Small intestine (tissue), 7 donors: ENCODE data around the gene AFF3. TPM values are rescaled to one million over a fixed set of nuclear protein-coding genes. Genes with fewer than 3 reads are reported as not detected.
A peak's percentile ranks its signal among the peaks of the same experiment; 100 is the strongest.

Experiments used
- DNase-seq, 2 donors: peaks; one replicate each; pipeline versions ENCODE4 v3.0.0 to v3.0.0-alpha.2; 2013
- FAIRE-seq: peaks from 2 replicates; lab custom pipeline; 2012; peaks lifted over from hg19 to GRCh38; lab: Jason Lieb, UNC
- H3K27ac ChIP-seq, 3 donors: one replicate each; pipeline ENCODE4 v1.5.1; 2013; ENCODE audit warnings: low read length in 2 of 3, mild to moderate bottlenecking in 2 of 3, control low read depth in 1 of 3, inconsistent platforms in 1 of 3, low read depth in 1 of 3, moderate library complexity in 1 of 3
- H3K27me3 ChIP-seq, 3 donors: one replicate each; pipeline ENCODE4 v1.6.1; 2013; ENCODE audit warnings: low read length in 3 of 3, inconsistent platforms in 1 of 3; ENCODE audit not compliant: control insufficient read depth in 3 of 3, insufficient read depth in 3 of 3
- H3K36me3 ChIP-seq, 3 donors: one replicate each; pipeline ENCODE4 v1.6.1; 2013; ENCODE audit warnings: low read length in 3 of 3, inconsistent platforms in 1 of 3, low read depth in 1 of 3, mild to moderate bottlenecking in 1 of 3, moderate library complexity in 1 of 3; ENCODE audit not compliant: control insufficient read depth in 3 of 3, insufficient read depth in 2 of 3
- H3K4me1 ChIP-seq, 3 donors: one replicate each; pipeline ENCODE4 v1.6.1; 2013; ENCODE audit warnings: low read length in 2 of 3, inconsistent platforms in 1 of 3, low read depth in 1 of 3, mild to moderate bottlenecking in 1 of 3, moderate library complexity in 1 of 3; ENCODE audit not compliant: control insufficient read depth in 3 of 3, insufficient read depth in 2 of 3
- H3K4me3 ChIP-seq, 3 donors: one replicate each; pipeline ENCODE4 v1.5.1; 2013; ENCODE audit warnings: low read length in 3 of 3, control low read depth in 1 of 3, inconsistent platforms in 1 of 3, low read depth in 1 of 3, mild to moderate bottlenecking in 1 of 3, moderate library complexity in 1 of 3
- H3K9me3 ChIP-seq, 2 donors: one replicate each; pipeline ENCODE4 v1.6.1; 2013; ENCODE audit warnings: low read depth in 1 of 2, low read length in 1 of 2; ENCODE audit not compliant: control insufficient read depth in 2 of 2, insufficient read depth in 1 of 2
- WGBS, 3 donors: extraction: QIAGEN DNeasy Blood & Tissue Kit; methylation state at CpG; one replicate each; pipeline ENCODE4 v1.1.7; 2013; 5-methylcytosine and 5-hydroxymethylcytosine counted together
- polyA plus RNA-seq, 4 donors: library from polyadenylated mRNA; stranded (reverse) in 3 of 4; unstranded in 1 of 4; fragments of 200-250 nt in 3 of 4; fragments of 120-200 nt in 1 of 4; gene quantifications; one replicate each; pipeline versions ENCODE4 v1.2.1 to v1.2.3, GENCODE V29; 2013
- donor health status: healthy with polysubstance abuse.
- donor health status: control.
- donor health status: control.
- donor health status: Bipolar disorder and iron deficiency.
- donor health status: healthy.

The AFF3 gene
- polyA plus RNA-seq, 4 donors = 0.27 to 3.2 (median 0.92) TPM; not detected in 1

GRCh38 chr2:100060875-100061274 lies 81.5 kb downstream of the AFF3 start:
- DNase-seq (peak in 1 of 2 donors; percentile 33), FAIRE-seq (no peak)
- Histone ChIP-seq H3K9me3 (peaks cover 0 to 6% of the 10 kb centered on the region in 2 donors), H3K4me3 (no peak overlapping the region), H3K27me3 (no peaks in the 10 kb centered on the region), H3K27ac (peak overlapping the region in 1 of 3 donors; percentile 22), H3K4me1 (no peaks in the 10 kb centered on the region), H3K36me3 (no peaks in the 10 kb centered on the region)
- WGBS, 3 donors = 61 to 78% (median 71%) methylated on average over 4 of the region's 4 CpGs

GRCh38 chr2:100059638-100060037 lies 82.8 kb downstream of the AFF3 start:
- 77 to 87% (median 79%) methylated on average over 4 of the region's 4 CpGs for WGBS, 3 donors
- peaks cover 0 to 6% of the 10 kb centered on the region in 2 donors for H3K9me3 ChIP-seq
- H3K27me3 ChIP-seq = no peaks in the 10 kb centered on the region
- no peak for FAIRE-seq
- H3K4me1 ChIP-seq = no peaks in the 10 kb centered on the region
- H3K27ac ChIP-seq = no peak overlapping the region
- no peak for DNase-seq
- no peaks in the 10 kb centered on the region for H3K36me3 ChIP-seq
- no peak overlapping the region for H3K4me3 ChIP-seq

GRCh38 chr2:100057901-100058261 lies 84.5 kb downstream of the AFF3 start:
- peaks cover 0 to 5% of the 10 kb centered on the region in 2 donors for H3K9me3 ChIP-seq
- H3K4me3 ChIP-seq = no peak overlapping the region
- H3K27ac ChIP-seq = no peak overlapping the region
- no peak for FAIRE-seq
- peaks cover 0 to under 1% (median 0%) of the 10 kb centered on the region in 3 donors for H3K4me1 ChIP-seq
- no peaks in the 10 kb centered on the region for H3K27me3 ChIP-seq
- no peaks in the 10 kb centered on the region for H3K36me3 ChIP-seq
- DNase-seq = no peak

GRCh38 chr2:100054426-100054825 lies 88.0 kb downstream of the AFF3 start:
- DNase-seq (no peak), FAIRE-seq (no peak)

GRCh38 chr2:100053087-100053885 lies 89.1 kb downstream of the AFF3 start:
- H3K4me1 ChIP-seq = peaks cover 0 to 2% (median 0%) of the 10 kb centered on the region in 3 donors
- no peak overlapping the region for H3K4me3 ChIP-seq
- no peaks in the 10 kb centered on the region for H3K27me3 ChIP-seq
- H3K36me3 ChIP-seq = no peaks in the 10 kb centered on the region
- peaks cover 0 to 3% of the 10 kb centered on the region in 2 donors for H3K9me3 ChIP-seq
- 77 to 83% (median 82%) methylated on average over 5 of the region's 5 CpGs for WGBS, 3 donors
- H3K27ac ChIP-seq = no peak overlapping the region
- FAIRE-seq (no peak), DNase-seq (no peak)

More at GRCh38 chr2:100054426-100054825, 88.0 kb downstream of the AFF3 start:
- Histone ChIP-seq H3K27me3 (no peaks in the 10 kb centered on the region), H3K4me1 (peaks cover 0 to 2% (median 0%) of the 10 kb centered on the region in 3 donors), H3K9me3 (peaks cover 0 to 3% of the 10 kb centered on the region in 2 donors), H3K4me3 (no peak overlapping the region), H3K36me3 (no peaks in the 10 kb centered on the region), H3K27ac (no peak overlapping the region)
- 86 to 93% (median 90%) methylated on average over 2 of the region's 2 CpGs for WGBS, 3 donors

- peak; percentile 50 to 61 for DNase-seq
- Histone ChIP-seq H3K27me3 (no peaks in the 10 kb centered on the region), H3K36me3 (no peaks in the 10 kb centered on the region), H3K4me3 (no peak overlapping the region), H3K27ac (no peak overlapping the region), H3K9me3 (peaks cover 0 to 3% of the 10 kb centered on the region in 2 donors), H3K4me1 (peaks cover 0 to 2% (median 0%) of the 10 kb centered on the region in 3 donors)
- WGBS, 3 donors = 17 to 64% (median 24%) methylated on average over 4 of the region's 4 CpGs
- no peak for FAIRE-seq
These were observed 89.7 kb downstream of the AFF3 start for GRCh38 chr2:100052650-100053049.

GRCh38 chr2:100051253-100051652 lies 91.1 kb downstream of the AFF3 start:
- Histone ChIP-seq H3K27ac (no peak overlapping the region), H3K4me1 (peaks cover 0 to 2% (median 0%) of the 10 kb centered on the region in 3 donors), H3K36me3 (no peaks in the 10 kb centered on the region), H3K9me3 (peaks cover 0 to 3% of the 10 kb centered on the region in 2 donors), H3K4me3 (no peak overlapping the region), H3K27me3 (no peaks in the 10 kb centered on the region)
- 95 to 96% (median 95%) methylated on average over 5 of the region's 5 CpGs for WGBS, 3 donors
- no peak for FAIRE-seq
- DNase-seq = no peak

GRCh38 chr2:100050685-100051084 lies 91.7 kb downstream of the AFF3 start:
- H3K9me3 ChIP-seq = peaks cover 0 to 3% of the 10 kb centered on the region in 2 donors
- WGBS, 3 donors = 79 to 90% (median 84%) methylated on average over 6 of the region's 6 CpGs
- no peak for FAIRE-seq
- DNase-seq = no peak
- no peak overlapping the region for H3K27ac ChIP-seq
- H3K4me1 ChIP-seq = peaks cover 0 to 2% (median 0%) of the 10 kb centered on the region in 3 donors
- H3K36me3 ChIP-seq = no peaks in the 10 kb centered on the region
- H3K4me3 ChIP-seq = no peak overlapping the region
- no peaks in the 10 kb centered on the region for H3K27me3 ChIP-seq
